PC-3 (cell line): Measurements from ENCODE around the gene CIB2.

Experiments used
- EZH2 ChIP-seq: fragments of 300-600 bp; sonication (generic); IDR thresholded peaks from one replicate; pipeline ENCODE4 v1.6.1; 2017; ENCODE audit warnings: antibody characterized with exemption, mild to moderate bottlenecking, low read length; ENCODE audit not compliant: unreplicated experiment
- EZH2phosphoT487 ChIP-seq: fragments of 300-600 bp; sonication (generic); IDR thresholded peaks from 2 replicates; pipeline ENCODE4 v1.6.1; 2018; ENCODE audit warnings: mild to moderate bottlenecking, antibody characterized with exemption, low read length, borderline replicate concordance
- TF ChIP-seq, protein P1 (sequence below): fragments of 300-600 bp; sonication (generic); conservative IDR thresholded peaks from 2 replicates; pipeline ENCODE4 v1.5.1; 2017; ENCODE audit warnings: antibody characterized with exemption, low read depth, mild to moderate bottlenecking, low read length

DNA sequence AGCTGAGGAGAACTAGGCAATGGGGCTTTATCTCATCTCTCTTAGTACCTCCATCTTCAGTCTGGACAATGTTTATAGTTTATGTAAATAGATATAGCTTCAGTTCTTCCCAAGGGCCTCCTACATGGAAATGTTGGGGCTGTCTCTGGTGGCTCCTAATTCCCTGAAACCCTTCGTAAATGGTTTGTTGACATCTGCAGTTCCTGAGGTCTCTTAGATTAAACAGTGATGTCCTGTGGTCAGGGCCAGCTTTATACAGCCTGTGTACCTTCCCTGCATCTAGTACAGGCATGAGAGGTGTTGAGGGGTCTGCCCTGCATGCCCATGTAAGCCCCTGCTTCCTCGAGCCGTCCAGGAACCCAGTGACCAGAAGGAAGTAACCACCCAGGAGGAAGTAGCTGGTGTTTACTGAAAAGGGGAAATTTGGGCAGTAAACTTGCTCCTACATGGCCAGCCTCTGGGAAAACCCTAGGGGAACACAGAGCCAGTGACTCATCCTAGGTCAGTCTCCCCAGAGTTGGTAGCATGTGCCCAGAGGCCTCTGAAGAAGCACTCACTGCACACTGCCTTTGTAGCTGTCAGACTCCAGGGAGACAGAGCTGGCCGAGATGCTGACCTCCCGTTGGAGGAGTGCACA, 49.0 kb downstream of the CIB2 start:
- TF ChIP-seq, protein P1, sequence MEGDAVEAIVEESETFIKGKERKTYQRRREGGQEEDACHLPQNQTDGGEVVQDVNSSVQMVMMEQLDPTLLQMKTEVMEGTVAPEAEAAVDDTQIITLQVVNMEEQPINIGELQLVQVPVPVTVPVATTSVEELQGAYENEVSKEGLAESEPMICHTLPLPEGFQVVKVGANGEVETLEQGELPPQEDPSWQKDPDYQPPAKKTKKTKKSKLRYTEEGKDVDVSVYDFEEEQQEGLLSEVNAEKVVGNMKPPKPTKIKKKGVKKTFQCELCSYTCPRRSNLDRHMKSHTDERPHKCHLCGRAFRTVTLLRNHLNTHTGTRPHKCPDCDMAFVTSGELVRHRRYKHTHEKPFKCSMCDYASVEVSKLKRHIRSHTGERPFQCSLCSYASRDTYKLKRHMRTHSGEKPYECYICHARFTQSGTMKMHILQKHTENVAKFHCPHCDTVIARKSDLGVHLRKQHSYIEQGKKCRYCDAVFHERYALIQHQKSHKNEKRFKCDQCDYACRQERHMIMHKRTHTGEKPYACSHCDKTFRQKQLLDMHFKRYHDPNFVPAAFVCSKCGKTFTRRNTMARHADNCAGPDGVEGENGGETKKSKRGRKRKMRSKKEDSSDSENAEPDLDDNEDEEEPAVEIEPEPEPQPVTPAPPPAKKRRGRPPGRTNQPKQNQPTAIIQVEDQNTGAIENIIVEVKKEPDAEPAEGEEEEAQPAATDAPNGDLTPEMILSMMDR: no peak
- TF ChIP-seq EZH2 (no peak), EZH2phosphoT487 (no peak)
